ENCODE measurements around the gene RNF141.

Gene RNF141

GRCh38 chr11:10502065-10502680, 38.8 kb downstream of the RNF141 start (continued):
- no peak for TF ChIP-seq ZNF776 (tag by site-specific recombination; IDR thresholded peaks at IDR 0.05; ENCODE audit: borderline replicate concordance)
- TF ChIP-seq, protein P1, sequence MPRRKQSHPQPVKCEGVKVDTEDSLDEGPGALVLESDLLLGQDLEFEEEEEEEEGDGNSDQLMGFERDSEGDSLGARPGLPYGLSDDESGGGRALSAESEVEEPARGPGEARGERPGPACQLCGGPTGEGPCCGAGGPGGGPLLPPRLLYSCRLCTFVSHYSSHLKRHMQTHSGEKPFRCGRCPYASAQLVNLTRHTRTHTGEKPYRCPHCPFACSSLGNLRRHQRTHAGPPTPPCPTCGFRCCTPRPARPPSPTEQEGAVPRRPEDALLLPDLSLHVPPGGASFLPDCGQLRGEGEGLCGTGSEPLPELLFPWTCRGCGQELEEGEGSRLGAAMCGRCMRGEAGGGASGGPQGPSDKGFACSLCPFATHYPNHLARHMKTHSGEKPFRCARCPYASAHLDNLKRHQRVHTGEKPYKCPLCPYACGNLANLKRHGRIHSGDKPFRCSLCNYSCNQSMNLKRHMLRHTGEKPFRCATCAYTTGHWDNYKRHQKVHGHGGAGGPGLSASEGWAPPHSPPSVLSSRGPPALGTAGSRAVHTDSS (tag by site-specific recombination; IDR thresholded peaks at IDR 0.05), result no peak
- no peak for TF ChIP-seq BCL11B (tag by site-specific recombination; IDR thresholded peaks at IDR 0.05; ENCODE audit: low read depth)
- no peak for TF ChIP-seq REPIN1 (tag by site-specific recombination; IDR thresholded peaks at IDR 0.05; ENCODE audit: low read depth)
- no peak for TF ChIP-seq ZNF24 (tag by site-specific recombination; IDR thresholded peaks at IDR 0.05)
- no peak for TF ChIP-seq ZSCAN30 (tag by site-specific recombination; IDR thresholded peaks at IDR 0.05)

DNA sequence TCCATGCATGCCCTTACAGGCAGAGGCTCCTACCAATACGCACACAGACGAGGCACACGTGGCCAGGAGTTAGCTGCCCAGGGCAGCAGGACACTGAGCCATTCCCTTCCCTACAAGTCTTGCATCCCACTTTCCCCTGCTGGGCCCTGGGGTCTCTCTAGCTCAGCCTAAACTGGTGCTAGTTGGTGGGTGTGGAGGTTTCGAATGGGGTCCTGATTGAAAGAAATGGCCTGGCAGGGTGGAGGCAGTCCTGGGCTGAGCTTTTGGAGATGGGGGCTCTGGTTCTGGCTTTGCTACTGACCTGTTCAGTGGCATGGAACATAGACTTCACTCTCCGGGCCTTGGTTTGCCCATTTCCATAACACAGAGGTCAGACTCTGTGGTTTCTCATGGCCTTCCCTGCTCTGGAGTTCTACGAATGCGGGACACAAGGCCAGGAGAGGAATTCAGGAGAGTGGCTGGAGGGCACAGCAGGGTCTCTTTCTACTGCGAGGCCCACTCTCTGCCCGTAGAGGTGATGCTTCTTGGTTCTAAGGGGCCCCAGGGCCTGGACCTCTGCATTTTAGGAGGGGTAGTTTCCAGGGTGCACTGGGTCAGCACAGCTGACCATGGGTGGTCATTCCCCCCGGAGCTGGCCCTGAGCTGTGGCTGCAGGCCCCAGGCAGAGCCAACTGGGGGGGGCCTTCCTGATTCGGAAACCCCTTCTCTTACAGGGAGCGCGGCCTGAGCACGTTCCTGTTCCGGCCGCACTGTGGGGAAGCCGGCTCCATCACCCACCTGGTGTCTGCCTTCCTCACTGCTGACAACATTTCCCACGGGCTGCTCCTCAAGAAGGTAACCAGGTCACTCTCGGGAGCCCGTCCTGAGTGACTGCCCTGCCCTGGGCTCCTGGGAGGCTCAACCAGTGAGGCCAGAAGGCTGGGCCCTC, 40.0 kb downstream of the RNF141 start:
- Histone ChIP-seq H3K4me3 (ENCODE audit: low read depth, low read length) (no peak overlapping the region), H3K9me3 (ENCODE audit: control insufficient read depth, insufficient read depth, low read depth, low read length) (no peaks in the 10 kb centered on the region)
- CTCF ChIA-PET, result no interaction called here

DNA sequence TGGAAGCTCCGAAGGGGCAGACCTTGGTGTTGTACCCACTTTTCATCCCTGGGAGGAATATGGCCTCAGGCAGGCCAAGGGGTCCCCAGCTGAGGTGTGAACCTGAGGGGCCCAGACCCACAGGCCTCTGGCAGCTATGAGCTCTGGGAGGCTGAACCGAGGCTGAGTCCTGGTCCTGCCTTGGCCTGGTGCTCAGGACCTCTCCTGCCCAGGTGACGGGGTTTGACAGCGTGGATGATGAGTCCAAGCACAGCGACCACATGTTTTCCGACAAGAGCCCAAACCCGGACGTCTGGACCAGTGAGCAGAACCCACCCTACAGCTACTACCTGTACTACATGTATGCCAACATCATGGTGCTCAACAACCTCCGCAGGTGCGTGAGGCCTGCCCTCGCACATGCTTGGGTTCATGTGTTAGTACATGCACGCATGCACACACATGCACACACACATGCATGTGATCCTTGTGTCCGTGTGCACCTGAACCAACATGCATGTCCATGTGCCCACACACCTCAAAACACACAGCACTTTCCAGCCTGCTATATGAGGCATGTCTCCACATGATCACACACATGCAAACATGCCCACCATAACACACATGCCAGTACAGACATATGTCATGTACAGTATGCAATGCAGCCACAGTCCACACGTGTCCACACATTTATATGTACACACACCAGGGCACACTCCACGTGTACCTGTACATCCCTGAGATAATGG, 40.9 kb downstream of the RNF141 start:
- Histone ChIP-seq H3K36me3 (ENCODE audit: control insufficient read depth in 2 of 2, insufficient read depth in 1 of 2, low read length in 2 of 2) (peaks cover 0 to 13% of the 10 kb centered on the region in 2 experiments; a peak in 1 of 3 replicates), H3K4me1 (ENCODE audit: control insufficient read depth, insufficient read depth, low read length) (no peaks in the 10 kb centered on the region), H3K4me3 (ENCODE audit: low read depth, low read length) (no peak overlapping the region), H3K9me3 (ENCODE audit: control insufficient read depth, insufficient read depth, low read depth, low read length) (no peaks in the 10 kb centered on the region), H3K27ac (ENCODE audit: extremely low read depth, low read depth, low read length) (no peak overlapping the region)
- ChIA-PET CTCF (no interaction called here), POLR2A (no interaction called here)
- TF ChIP-seq ZSCAN30 (tag by site-specific recombination; IDR thresholded peaks at IDR 0.05) (no peak), ZNF155 (tag by site-specific recombination; IDR thresholded peaks at IDR 0.05) (no peak), SP3 (tag by site-specific recombination; IDR thresholded peaks at IDR 0.05) (no peak), ZNF521 (tag by site-specific recombination; IDR thresholded peaks at IDR 0.05) (no peak), ZNF677 (tag by site-specific recombination; IDR thresholded peaks at IDR 0.05) (no peak), ZBTB1 (tag by site-specific recombination; IDR thresholded peaks at IDR 0.05) (no peak)
- TF ChIP-seq, protein P2, sequence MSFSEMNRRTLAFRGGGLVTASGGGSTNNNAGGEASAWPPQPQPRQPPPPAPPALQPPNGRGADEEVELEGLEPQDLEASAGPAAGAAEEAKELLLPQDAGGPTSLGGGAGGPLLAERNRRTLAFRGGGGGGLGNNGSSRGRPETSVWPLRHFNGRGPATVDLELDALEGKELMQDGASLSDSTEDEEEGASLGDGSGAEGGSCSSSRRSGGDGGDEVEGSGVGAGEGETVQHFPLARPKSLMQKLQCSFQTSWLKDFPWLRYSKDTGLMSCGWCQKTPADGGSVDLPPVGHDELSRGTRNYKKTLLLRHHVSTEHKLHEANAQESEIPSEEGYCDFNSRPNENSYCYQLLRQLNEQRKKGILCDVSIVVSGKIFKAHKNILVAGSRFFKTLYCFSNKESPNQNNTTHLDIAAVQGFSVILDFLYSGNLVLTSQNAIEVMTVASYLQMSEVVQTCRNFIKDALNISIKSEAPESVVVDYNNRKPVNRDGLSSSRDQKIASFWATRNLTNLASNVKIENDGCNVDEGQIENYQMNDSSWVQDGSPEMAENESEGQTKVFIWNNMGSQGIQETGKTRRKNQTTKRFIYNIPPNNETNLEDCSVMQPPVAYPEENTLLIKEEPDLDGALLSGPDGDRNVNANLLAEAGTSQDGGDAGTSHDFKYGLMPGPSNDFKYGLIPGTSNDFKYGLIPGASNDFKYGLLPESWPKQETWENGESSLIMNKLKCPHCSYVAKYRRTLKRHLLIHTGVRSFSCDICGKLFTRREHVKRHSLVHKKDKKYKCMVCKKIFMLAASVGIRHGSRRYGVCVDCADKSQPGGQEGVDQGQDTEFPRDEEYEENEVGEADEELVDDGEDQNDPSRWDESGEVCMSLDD (tag by site-specific recombination; IDR thresholded peaks at IDR 0.05), result no peak
- TF ChIP-seq, protein P3, sequence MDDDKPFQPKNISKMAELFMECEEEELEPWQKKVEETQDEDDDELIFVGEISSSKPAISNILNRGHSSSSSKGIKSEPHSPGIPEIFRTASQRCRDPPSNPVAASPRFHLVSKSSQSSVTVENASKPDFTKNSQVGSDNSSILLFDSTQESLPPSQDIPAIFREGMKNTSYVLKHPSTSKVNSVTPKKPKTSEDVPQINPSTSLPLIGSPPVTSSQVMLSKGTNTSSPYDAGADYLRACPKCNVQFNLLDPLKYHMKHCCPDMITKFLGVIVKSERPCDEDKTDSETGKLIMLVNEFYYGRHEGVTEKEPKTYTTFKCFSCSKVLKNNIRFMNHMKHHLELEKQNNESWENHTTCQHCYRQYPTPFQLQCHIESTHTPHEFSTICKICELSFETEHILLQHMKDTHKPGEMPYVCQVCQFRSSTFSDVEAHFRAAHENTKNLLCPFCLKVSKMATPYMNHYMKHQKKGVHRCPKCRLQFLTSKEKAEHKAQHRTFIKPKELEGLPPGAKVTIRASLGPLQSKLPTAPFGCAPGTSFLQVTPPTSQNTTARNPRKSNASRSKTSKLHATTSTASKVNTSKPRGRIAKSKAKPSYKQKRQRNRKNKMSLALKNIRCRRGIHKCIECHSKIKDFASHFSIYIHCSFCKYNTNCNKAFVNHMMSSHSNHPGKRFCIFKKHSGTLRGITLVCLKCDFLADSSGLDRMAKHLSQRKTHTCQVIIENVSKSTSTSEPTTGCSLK (tag by site-specific recombination; IDR thresholded peaks at IDR 0.05), result no peak

More for the DNA sequence above, 40.0 kb downstream of the RNF141 start:
- TF ChIP-seq ZNF596 (tag by site-specific recombination; IDR thresholded peaks at IDR 0.05), result no peak
- TF ChIP-seq GLI4 (tag by site-specific recombination; IDR thresholded peaks at IDR 0.05), result no peak
- no peak for TF ChIP-seq BCL6B (tag by site-specific recombination; IDR thresholded peaks at IDR 0.05)
- TF ChIP-seq PRDM6 (tag by site-specific recombination; IDR thresholded peaks at IDR 0.05), result no peak
- TF ChIP-seq ZNF747 (tag by site-specific recombination; IDR thresholded peaks at IDR 0.05), result no peak
- TF ChIP-seq ZBTB21 (tag by site-specific recombination; IDR thresholded peaks at IDR 0.05), result no peak
- H3K27ac ChIP-seq (ENCODE audit: extremely low read depth, low read depth, low read length), result no peak overlapping the region
- peaks cover 0 to 13% of the 10 kb centered on the region in 2 experiments; a peak in 1 of 3 replicates for H3K36me3 ChIP-seq (ENCODE audit: control insufficient read depth in 2 of 2, insufficient read depth in 1 of 2, low read length in 2 of 2)
- no peaks in the 10 kb centered on the region for H3K4me1 ChIP-seq (ENCODE audit: control insufficient read depth, insufficient read depth, low read length)
- POLR2A ChIA-PET, result no interaction called here
